Activated CD4-positive, alpha-beta T cell treated with anti-CD3 and anti-CD28 coated beads for 4 hours (primary cell): Measurements from ENCODE around the gene C6orf89.

ENCODE experiments used
- DNase-seq, 2 donors: peaks; one replicate each; pipeline ENCODE4 v3.0.0-alpha.2; 2020

C6orf89 gene

DNA sequence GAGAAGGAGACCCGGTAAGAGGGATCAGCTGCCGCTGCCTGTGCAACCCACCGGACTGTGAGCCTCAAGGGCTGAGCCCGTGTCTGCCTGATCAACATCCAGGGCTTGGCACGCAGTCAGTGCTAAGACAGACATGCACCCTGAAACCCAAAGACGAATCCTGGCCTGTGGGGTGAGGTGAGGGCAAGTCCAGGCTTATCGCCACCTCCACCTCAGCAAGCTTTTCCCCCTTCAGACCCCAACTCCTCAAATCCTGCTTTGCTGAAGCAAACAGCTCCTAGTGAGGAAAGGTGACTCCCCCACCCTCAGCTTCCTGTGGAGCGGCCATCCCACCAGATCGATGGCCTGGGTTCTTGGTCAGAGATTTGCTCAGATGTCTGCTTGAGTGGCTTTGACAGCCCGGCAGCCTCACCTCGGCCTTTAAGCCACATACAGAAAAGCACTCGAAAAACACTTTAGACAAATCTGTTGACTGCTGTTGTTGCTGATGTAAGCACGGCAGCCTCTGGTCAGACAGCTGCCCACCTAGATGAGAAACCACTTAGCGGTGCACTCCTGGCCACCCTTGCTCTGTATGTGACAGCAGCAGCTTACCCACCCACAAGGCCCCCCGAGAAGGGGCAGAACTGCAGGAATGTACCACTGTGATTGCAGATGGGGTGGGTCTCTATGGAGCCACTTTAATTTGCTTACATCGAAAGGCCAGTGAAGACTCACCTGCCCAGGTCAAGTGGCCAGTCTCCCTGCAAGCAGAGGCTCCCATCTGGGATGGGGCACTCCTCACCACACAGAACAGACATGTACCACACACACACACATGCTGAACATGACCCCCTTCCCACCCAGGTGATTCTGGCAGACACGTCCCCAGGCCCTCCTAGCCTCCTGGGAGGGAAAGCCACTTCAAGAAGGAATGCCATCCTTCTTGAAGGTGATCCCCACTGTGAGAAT is 85.4 kb downstream of the C6orf89 start:
- no peak for DNase-seq

DNA sequence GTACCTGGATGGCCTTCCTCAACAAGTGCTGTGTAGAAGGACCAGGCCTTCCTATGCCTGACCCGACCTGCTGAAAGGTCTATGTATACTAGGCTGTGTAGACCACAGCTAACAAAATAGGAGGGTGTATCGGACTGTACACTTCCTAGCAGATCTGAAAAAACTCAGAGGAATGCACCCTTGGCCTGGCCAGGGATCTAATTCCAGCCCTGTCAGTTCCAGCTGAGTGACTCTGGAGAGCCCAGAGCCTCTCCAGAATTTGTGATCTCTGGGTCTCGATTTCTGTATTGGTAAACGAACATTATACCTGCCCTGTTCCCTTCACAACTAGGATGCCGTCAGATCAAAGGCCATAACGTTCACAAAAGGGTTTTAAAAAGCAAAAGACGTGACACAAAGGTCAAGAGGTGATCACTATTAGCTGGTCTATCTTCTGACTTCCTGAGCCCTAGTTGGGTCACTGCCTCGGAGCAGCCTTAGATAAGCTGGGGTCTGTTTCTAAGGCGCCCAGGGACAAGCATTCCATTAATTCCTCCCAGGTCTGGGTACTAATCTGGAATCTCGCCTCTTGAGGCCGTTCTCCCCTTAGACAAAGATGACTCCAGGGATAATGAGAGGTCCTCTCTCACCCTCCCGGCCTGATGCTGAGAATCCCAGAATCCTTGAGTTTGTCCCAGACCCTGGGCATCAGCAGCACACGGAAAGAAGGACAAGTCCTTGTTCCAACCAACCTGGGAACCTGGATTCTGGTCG is 86.3 kb downstream of the C6orf89 start:
- DNase-seq: no peak

DNA sequence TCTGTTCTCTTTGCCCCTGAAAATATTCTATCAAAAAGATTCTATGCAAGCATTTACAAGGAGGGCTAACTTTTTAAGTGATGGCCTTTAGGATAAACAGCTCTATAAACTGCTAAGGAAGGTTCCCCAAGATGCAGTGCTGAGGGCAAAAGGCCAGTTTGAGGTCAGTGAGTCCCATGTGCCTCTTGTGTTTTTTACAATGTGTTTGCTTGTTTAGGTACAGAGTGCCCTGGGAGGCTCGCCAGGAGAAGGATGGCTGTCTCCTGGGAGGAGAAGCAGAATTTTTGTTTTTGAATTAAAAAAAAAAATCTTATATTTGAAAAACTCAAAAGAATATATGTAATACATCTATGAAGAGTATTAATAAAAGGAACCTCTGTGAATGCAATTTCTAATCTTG is 87.4 kb downstream of the C6orf89 start:
- no peak for DNase-seq

DNA sequence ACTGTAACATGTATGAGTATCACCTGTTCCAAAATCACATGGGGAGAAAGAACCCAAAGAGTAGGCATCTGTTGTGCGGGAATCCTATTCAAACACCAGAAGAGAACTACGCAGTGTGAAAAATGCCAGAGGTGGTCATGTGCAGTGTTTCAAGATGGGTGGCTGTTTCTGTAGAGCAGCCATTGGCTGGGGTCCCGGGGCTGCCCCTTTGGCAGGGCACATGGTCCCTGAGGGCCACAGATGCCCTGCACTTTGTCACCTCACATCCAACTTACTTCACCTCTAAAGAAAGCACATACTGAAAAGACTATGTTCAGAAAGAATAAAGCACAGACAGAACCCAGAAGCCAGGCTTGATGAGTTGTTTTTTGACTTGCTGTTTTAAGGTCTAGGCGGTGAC is 87.9 kb downstream of the C6orf89 start:
- no peak for DNase-seq

DNA sequence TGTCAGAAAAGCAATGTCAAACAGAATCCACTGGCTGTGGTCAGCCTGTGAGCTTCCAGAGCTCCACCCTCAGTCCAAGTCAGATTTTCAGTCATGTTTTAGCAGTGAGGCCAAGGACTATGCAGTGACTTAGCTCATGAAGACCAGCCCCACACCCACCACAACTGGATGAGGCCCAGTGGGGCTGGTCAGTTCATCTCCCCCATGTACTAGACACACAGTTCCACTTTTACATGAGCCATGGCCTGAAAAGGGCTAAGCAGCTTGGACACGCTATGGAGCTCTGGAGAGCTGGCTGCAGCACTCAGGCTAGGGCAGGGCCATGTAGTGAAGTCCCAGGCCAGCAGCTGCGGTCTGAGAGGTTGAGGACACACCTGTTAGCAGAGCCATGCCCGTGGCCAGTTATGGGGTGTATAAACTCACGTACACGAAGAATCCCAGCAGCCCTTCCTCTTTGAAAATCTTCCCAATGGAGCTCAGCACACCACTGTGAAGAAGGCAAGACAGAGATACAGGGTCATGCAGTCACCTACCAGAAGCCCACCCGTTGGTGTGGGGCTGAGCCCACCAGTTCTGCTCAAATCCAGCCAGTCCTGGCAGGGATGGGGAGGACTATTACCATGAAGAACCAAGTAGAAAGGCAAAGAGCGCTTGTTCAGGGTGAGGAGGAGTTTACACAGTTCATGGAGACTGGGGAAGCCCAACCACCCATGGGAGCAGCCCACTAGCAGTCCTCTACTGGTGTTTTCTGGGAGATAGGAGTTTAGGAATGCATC is 89.7 kb downstream of the C6orf89 start:
- DNase-seq: no peak

DNA sequence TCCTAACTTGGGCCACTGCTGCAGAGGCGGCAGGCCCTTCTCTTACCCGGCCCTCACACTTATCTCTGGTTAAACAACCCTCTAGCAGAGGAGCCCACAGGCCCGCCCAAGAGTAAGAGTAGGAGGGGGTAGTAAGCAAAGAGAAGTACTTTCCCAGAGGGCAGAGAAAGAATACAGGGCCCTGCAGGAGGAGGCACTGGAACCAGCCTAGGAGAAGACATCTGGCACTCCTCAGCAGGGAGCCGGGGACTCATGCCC is 90.2 kb downstream of the C6orf89 start:
- no peak for DNase-seq

DNA sequence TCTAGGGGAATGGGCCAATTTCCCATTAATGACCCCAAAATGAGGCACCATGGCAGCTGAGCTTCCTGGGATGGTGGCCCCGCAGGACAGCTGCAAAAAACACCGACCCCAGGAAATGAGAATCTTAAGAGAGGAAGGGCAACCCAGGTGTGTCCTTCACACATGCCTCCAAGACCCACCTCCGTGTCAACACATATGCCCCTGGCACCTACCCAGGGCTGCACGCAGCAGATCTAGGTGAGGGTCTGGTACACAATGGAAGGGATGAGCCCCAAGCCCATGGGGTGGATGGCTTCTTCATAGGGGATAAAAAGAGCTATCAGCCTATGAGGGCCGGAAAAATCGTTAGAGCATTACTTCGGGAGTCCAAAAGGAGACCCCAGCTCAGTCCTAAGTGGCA is 90.8 kb downstream of the C6orf89 start:
- no peak for DNase-seq

DNA sequence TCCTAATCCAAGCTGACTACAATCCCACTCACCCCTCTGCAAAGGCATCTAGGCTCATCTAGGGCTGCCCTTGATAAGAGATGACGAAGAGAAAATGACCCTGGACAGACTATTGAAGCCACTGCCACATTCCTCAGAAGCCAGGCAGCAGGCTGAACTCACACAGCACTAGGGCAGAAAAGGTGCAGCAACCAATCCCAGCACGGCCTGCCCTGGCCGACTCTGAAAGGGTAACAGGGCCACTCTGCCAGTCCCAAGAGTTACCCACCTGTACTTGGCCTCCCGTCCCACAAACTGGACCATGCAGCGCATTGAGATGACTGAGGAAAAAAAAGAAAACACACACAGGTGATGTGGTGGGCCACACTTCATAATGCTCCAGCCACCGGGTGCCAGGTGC is 91.2 kb downstream of the C6orf89 start:
- DNase-seq: no peak

DNA sequence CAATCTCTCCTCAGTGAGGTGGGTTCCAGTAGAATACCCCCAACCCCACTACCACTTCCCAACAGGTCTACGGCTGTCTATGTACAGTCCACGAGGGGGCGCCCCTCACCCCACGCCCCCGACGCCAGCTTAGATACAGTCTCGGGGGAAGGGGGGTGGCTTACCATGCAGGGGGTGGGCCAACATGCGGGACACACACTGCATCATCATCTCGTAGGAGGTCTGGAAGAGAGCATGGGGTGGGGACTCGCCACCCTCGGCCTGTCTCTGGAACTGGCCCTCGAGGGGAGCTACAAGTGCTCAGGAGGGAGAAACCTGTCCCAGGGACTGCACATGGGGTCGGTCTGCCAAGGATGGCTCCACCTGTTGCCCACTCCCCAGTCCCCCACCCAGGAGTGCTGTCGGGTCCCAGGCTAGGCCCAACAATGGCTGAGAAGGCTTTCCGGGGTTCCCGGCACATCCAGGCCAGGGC is 91.8 kb downstream of the C6orf89 start:
- DNase-seq: no peak
